VCaP (cell line): ENCODE data around the gene TTLL11.
"Not testable (repeated sequence)": the region's sequence is repeated elsewhere in the genome, so short reads cannot be mapped to it uniquely, and the experiment has no call there.

Experiments used
- H3K27ac ChIP-seq: fragments of 450-650 bp; 2 replicates; pipeline ENCODE4 v1.5.1; 2017
- TF ChIP-seq, protein P1 (sequence below): fragments of 450-650 bp; conservative IDR thresholded peaks from 2 replicates; pipeline ENCODE4 v1.5.1; 2017; ENCODE audit warnings: mild to moderate bottlenecking, moderate library complexity

Gene TTLL11

DNA sequence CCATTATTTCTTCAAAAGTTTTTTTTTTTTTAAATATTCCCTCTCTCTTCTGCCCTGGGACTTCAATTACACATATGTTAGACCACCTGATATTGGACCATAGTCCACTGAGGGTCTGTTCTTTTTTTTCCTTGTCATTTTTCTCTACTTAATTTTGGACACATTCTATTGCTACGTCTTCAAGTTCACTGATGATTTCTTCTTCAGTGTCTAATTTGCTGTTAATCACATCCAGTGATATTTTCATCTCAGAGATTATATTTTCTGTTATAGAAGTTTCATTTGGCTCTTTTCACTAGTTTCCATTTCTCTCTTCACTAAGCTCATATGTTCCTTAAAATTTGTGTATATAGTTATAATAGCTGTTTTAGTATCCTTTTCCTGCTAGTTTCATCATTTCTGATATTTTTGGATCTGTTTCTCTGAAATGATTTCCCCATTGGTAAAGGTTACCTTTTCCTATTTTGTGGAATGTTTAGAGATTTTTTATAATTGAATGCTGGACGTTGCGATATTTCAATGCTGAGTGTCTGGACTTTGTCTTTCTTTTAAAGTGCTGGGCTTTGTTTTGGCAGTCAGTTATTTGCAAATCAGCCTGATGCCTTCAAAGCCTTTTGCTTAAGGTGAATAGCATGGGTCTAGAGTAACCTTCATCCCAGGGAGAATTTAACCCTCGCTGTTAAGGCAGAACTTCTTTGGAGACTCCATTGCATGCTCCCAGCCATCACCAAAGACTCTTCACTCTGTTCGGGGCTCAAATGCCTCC lies 111.8 kb downstream of the TTLL11 start:
- no peak overlapping the region for H3K27ac ChIP-seq
- TF ChIP-seq, protein P1, sequence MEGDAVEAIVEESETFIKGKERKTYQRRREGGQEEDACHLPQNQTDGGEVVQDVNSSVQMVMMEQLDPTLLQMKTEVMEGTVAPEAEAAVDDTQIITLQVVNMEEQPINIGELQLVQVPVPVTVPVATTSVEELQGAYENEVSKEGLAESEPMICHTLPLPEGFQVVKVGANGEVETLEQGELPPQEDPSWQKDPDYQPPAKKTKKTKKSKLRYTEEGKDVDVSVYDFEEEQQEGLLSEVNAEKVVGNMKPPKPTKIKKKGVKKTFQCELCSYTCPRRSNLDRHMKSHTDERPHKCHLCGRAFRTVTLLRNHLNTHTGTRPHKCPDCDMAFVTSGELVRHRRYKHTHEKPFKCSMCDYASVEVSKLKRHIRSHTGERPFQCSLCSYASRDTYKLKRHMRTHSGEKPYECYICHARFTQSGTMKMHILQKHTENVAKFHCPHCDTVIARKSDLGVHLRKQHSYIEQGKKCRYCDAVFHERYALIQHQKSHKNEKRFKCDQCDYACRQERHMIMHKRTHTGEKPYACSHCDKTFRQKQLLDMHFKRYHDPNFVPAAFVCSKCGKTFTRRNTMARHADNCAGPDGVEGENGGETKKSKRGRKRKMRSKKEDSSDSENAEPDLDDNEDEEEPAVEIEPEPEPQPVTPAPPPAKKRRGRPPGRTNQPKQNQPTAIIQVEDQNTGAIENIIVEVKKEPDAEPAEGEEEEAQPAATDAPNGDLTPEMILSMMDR, result no peak

GRCh38 chr9:121980665-121981064 lies 112.4 kb downstream of the TTLL11 start:
- H3K27ac ChIP-seq, result not testable (repeated sequence)

DNA sequence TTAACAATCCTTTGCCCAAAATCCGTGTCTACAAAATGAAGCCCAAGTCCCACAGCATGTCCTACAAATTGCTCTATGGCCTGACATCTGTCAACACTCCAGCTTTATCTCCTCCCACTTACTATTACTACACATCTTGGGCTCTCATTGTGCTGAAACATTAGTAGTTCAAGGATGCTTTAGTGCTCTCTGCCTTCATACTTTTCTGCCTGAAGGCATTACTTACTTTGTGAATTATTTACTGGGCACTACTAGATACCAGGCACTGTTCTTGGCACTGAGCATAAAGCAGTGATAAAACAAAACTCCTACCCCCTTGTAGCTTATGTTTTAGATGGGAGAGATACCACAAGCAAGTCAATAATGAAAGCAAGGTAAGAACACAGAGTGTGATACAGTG lies 113.4 kb downstream of the TTLL11 start:
- TF ChIP-seq, protein P1, result no peak
- no peak overlapping the region for H3K27ac ChIP-seq

DNA sequence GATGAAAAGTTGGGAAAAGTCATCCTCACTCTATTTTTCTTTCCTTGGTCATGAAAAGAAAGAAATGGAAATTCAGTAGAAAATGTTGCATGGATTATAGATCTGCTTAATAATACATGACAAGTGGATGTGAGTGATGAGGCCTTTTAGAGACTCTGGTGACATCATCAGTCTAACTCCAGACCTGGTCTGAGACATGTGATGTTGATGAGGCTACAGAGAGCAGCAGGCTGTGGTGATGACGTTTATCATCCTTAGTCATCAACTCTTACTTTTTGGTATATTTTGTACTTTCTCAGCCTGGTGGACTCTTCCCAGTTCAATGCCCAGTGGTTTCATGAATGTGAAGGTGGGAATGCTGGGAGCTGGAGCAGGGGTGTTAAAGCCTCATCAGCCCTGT lies 116.4 kb downstream of the TTLL11 start:
- TF ChIP-seq, protein P1, result no peak
- no peak overlapping the region for H3K27ac ChIP-seq

DNA sequence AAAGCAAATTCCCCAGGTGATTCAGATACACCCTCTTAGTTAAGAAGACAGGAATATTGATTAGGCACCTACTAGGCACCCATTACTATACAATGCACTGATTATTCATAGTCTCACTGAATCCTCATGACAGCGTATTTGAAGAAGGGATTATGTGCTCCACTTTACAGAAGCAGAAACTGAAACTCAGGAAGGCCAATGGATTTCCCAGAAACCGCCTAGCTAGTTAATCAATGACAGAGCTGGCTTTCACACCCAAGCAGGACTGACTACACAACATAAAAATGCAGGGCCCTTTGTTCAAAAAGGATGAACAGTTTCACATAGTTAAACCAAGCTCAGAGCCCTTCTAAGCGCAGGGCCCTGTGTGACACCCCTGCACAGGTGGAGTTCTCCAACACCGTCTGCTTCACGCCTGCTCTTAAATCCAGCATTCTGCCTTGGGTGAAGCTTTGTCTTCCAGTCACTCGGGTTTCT lies 117.3 kb downstream of the TTLL11 start:
- peak overlapping the region; percentile 35; the same call in 1 of the 2 replicates for H3K27ac ChIP-seq
- TF ChIP-seq, protein P1, result no peak

- H3K27ac ChIP-seq, result no peak overlapping the region
Measured at GRCh38 chr9:121974421-121974820, 118.7 kb downstream of the TTLL11 start.

DNA sequence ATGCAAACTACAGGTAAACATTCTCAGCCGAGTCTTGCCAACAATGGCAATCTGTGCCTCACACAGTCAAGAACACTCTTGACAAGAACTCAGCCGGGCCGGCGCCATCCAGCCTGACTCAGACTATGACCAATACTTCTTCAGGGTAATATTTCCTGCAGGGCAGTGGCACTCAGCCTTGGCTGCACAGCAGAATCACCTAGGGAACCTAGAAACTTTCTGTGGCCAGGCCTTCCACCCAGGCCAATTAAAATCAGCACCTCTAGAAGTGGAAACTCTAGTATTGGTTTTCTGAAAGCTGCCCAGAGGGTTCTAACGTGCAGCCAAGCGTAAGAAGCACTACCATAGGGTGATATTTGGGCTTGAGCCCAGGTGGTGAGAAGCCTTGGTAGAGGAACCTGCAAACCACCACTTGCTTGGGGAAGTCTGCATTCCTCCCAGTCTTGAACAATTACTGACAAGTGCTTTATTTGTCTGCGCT lies 120.6 kb downstream of the TTLL11 start:
- TF ChIP-seq, protein P1, result no peak

More at GRCh38 chr9:121974421-121974820, 118.7 kb downstream of the TTLL11 start:
- TF ChIP-seq, protein P1, result no peak

DNA sequence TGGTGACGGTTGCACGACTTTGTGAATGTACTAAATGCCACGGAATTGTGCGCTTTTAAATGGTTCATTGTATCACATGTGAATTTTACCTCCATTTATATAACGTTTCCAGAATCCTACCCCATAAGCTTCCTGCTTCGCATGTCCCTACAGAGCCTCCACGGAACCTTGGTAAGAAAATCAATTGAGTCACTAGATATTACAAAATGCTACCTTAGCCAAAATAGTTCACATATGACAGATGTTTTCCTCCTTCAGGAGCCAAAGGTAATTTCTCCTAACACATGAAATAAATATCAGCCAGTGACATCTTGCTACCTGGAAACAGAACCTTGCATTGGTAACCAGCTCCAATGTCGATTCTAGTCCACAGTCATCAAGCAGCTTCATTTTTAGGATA lies 125.1 kb downstream of the TTLL11 start:
- TF ChIP-seq, protein P1, result no peak
- H3K27ac ChIP-seq, result no peak overlapping the region

More for the DNA sequence above, 120.6 kb downstream of the TTLL11 start:
- H3K27ac ChIP-seq, result no peak overlapping the region
